ENCODE data around the gene APOOL. TPM values are rescaled to one million over a fixed set of nuclear protein-coding genes. Genes with fewer than 3 reads are reported as not detected.

APOOL gene
- total RNA-seq, 1 experiment from 2014 or later, result 15.0 TPM

DNA sequence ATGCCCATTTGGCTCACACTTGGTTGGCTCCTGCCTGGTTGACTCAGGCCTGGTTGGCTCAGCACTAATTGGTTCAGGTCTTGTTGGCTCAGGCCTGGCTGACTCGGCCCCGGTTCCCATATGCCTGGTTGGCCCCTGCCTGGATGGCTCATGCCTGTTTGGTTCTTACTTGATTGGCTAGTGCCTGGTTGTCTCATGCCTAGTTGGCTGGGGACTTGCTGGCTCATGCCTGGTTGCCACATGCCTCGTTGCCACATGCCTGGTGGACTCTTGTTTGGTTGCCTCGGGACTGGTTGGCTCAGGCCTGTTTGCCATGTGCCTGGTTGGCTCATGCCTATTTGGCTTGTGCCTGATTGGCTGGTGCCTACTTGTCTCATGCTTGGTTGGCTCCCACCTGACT, 103.7 kb downstream of the APOOL start:
- Histone ChIP-seq H3K9ac (ENCODE audit: low read length) (no peak overlapping the region), H4K20me1 (ENCODE audit: insufficient read depth, low read depth, low read length) (no peaks in the 10 kb centered on the region), H3K79me2 (ENCODE audit: low read length) (no peaks in the 10 kb centered on the region), H3K36me3 (ENCODE audit: insufficient read depth, low read length) (no peaks in the 10 kb centered on the region), H3K27ac (ENCODE audit: low read length) (no peak overlapping the region), H3K4me2 (ENCODE audit: low read depth, low read length, poor library complexity, severe bottlenecking) (no peak overlapping the region), H3K4me3 (ENCODE audit: low read length) (no peak overlapping the region), H3K4me1 (ENCODE audit: low read length) (no peaks in the 10 kb centered on the region), H3K27me3 (ENCODE audit: low read length) (no peaks in the 10 kb centered on the region), H3K9me2 (replicated peaks; ENCODE audit: insufficient read depth, low read length) (no peaks in the 10 kb centered on the region), H3K9me3 (ENCODE audit: low read length) (no peaks in the 10 kb centered on the region), H2AFZ (ENCODE audit: low read length) (no peak overlapping the region)
- no peak for DNase-seq

GRCh38 chrX:85108165-85108564, 104.5 kb downstream of the APOOL start:
- Histone ChIP-seq H4K20me1 (ENCODE audit: insufficient read depth, low read depth, low read length) (no peaks in the 10 kb centered on the region), H3K79me2 (ENCODE audit: low read length) (no peaks in the 10 kb centered on the region), H3K4me1 (ENCODE audit: low read length) (no peaks in the 10 kb centered on the region), H3K27me3 (ENCODE audit: low read length) (no peaks in the 10 kb centered on the region), H3K9ac (ENCODE audit: low read length) (no peak overlapping the region), H3K9me2 (replicated peaks; ENCODE audit: insufficient read depth, low read length) (no peaks in the 10 kb centered on the region), H3K9me3 (ENCODE audit: low read length) (no peaks in the 10 kb centered on the region), H3K36me3 (ENCODE audit: insufficient read depth, low read length) (no peaks in the 10 kb centered on the region), H2AFZ (ENCODE audit: low read length) (no peak overlapping the region), H3K27ac (ENCODE audit: low read length) (no peak overlapping the region), H3K4me3 (ENCODE audit: low read length) (no peak overlapping the region), H3K4me2 (ENCODE audit: low read depth, low read length, poor library complexity, severe bottlenecking) (no peak overlapping the region)
- no peak for DNase-seq

GRCh38 chrX:85109235-85109634, 105.6 kb downstream of the APOOL start:
- Histone ChIP-seq H3K4me2 (ENCODE audit: low read depth, low read length, poor library complexity, severe bottlenecking) (no peak overlapping the region), H3K4me1 (ENCODE audit: low read length) (no peaks in the 10 kb centered on the region), H4K20me1 (ENCODE audit: insufficient read depth, low read depth, low read length) (no peaks in the 10 kb centered on the region), H3K79me2 (ENCODE audit: low read length) (no peaks in the 10 kb centered on the region), H3K36me3 (ENCODE audit: insufficient read depth, low read length) (no peaks in the 10 kb centered on the region), H3K9me2 (replicated peaks; ENCODE audit: insufficient read depth, low read length) (no peaks in the 10 kb centered on the region), H3K9me3 (ENCODE audit: low read length) (no peaks in the 10 kb centered on the region), H3K27ac (ENCODE audit: low read length) (no peak overlapping the region), H3K9ac (ENCODE audit: low read length) (no peak overlapping the region), H2AFZ (ENCODE audit: low read length) (no peak overlapping the region), H3K4me3 (ENCODE audit: low read length) (no peak overlapping the region), H3K27me3 (ENCODE audit: low read length) (no peaks in the 10 kb centered on the region)
- peak; percentile 61 for DNase-seq

- H3K36me3 ChIP-seq (ENCODE audit: insufficient read depth, low read length), result no peaks in the 10 kb centered on the region
- no peak overlapping the region for H3K9ac ChIP-seq (ENCODE audit: low read length)
- no peaks in the 10 kb centered on the region for H3K9me3 ChIP-seq (ENCODE audit: low read length)
- DNase-seq, result peak; percentile 60
- no peaks in the 10 kb centered on the region for H3K4me1 ChIP-seq (ENCODE audit: low read length)
- no peak overlapping the region for H3K27ac ChIP-seq (ENCODE audit: low read length)
- no peak overlapping the region for H3K4me3 ChIP-seq (ENCODE audit: low read length)
- H3K27me3 ChIP-seq (ENCODE audit: low read length), result no peaks in the 10 kb centered on the region
- no peak overlapping the region for H2AFZ ChIP-seq (ENCODE audit: low read length)
- H3K4me2 ChIP-seq (ENCODE audit: low read depth, low read length, poor library complexity, severe bottlenecking), result no peak overlapping the region
- H3K79me2 ChIP-seq (ENCODE audit: low read length), result no peaks in the 10 kb centered on the region
- no peaks in the 10 kb centered on the region for H4K20me1 ChIP-seq (ENCODE audit: insufficient read depth, low read depth, low read length)
- H3K9me2 ChIP-seq (replicated peaks; ENCODE audit: insufficient read depth, low read length), result no peaks in the 10 kb centered on the region
These were observed 107.7 kb downstream of the APOOL start for GRCh38 chrX:85111347-85111746.

DNA sequence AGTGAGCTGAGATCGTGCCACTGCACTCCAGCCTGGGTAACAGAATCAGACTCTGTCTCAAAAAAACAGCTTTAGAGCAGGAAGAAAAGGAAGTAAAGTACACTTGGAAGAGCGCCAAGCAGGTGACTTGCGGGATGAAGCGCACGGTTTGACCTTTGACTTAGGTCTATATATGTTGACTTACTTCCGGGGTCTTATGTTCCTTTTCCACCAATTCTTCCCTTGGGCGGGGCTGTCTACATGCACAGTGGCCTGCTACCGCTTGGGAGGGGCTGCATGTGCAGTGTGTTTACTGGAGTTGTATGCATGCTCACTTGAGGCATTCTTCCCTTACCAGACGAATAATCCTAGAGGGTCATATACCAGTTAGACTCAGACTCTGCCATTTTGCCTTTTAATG, 108.6 kb downstream of the APOOL start:
- no peak overlapping the region for H2AFZ ChIP-seq (ENCODE audit: low read length)
- H3K9me3 ChIP-seq (ENCODE audit: low read length), result no peaks in the 10 kb centered on the region
- no peak overlapping the region for H3K4me2 ChIP-seq (ENCODE audit: low read depth, low read length, poor library complexity, severe bottlenecking)
- H3K36me3 ChIP-seq (ENCODE audit: insufficient read depth, low read length), result no peaks in the 10 kb centered on the region
- DNase-seq, result no peak
- H3K27me3 ChIP-seq (ENCODE audit: low read length), result no peaks in the 10 kb centered on the region
- H3K79me2 ChIP-seq (ENCODE audit: low read length), result no peaks in the 10 kb centered on the region
- no peaks in the 10 kb centered on the region for H3K9me2 ChIP-seq (replicated peaks; ENCODE audit: insufficient read depth, low read length)
- no peaks in the 10 kb centered on the region for H3K4me1 ChIP-seq (ENCODE audit: low read length)
- H3K27ac ChIP-seq (ENCODE audit: low read length), result no peak overlapping the region
- no peak overlapping the region for H3K4me3 ChIP-seq (ENCODE audit: low read length)
- no peak overlapping the region for H3K9ac ChIP-seq (ENCODE audit: low read length)
- no peaks in the 10 kb centered on the region for H4K20me1 ChIP-seq (ENCODE audit: insufficient read depth, low read depth, low read length)

DNA sequence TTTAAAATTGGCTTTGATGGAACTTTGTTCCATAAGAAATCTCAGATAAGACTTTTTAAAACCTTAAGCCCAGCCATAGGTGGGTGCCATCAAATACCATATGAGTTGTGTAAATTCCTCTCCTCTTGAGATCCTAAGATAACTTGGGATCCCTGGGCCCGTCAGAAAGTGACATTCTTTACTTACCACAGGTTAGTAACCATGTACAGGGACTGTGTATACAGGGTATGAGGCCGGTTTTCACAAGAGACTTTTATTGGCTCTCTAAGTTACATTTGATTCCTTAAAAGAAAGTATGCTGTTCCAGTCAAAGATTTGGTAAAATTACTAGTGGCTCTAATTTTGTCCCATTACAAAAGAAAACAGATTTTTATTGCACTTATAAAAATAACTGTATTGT, 110.1 kb downstream of the APOOL start:
- Histone ChIP-seq H3K9me2 (replicated peaks; ENCODE audit: insufficient read depth, low read length) (no peaks in the 10 kb centered on the region), H3K9ac (ENCODE audit: low read length) (no peak overlapping the region), H3K4me3 (ENCODE audit: low read length) (no peak overlapping the region), H2AFZ (ENCODE audit: low read length) (no peak overlapping the region), H3K9me3 (ENCODE audit: low read length) (no peaks in the 10 kb centered on the region), H3K4me2 (ENCODE audit: low read depth, low read length, poor library complexity, severe bottlenecking) (no peak overlapping the region), H3K79me2 (ENCODE audit: low read length) (no peaks in the 10 kb centered on the region), H3K27me3 (ENCODE audit: low read length) (no peaks in the 10 kb centered on the region), H3K36me3 (ENCODE audit: insufficient read depth, low read length) (no peaks in the 10 kb centered on the region), H3K27ac (ENCODE audit: low read length) (no peak overlapping the region), H3K4me1 (ENCODE audit: low read length) (no peaks in the 10 kb centered on the region), H4K20me1 (ENCODE audit: insufficient read depth, low read depth, low read length) (no peaks in the 10 kb centered on the region)
- no peak for DNase-seq

DNA sequence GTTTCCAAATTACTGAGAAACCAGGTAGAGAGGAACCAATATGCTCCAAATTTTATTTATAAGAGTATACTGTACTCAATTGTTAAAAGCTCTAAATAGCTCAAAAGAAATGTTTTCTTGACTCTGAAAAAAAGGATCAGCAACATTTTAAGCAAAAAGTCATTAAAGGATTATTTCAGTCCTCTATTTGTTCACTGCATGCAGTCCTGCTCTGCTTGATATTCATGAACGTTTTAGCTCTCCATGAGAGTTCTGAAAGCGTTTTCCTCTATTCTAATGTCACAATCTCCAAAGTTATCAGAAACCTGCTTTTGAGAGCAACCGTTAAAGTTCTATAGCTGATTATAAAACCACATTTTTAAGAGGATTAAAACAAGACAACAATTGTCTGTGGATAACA, 110.5 kb downstream of the APOOL start:
- H3K79me2 ChIP-seq (ENCODE audit: low read length), result no peaks in the 10 kb centered on the region
- H3K9me2 ChIP-seq (replicated peaks; ENCODE audit: insufficient read depth, low read length), result no peaks in the 10 kb centered on the region
- H3K4me1 ChIP-seq (ENCODE audit: low read length), result no peaks in the 10 kb centered on the region
- no peak overlapping the region for H3K9ac ChIP-seq (ENCODE audit: low read length)
- no peaks in the 10 kb centered on the region for H4K20me1 ChIP-seq (ENCODE audit: insufficient read depth, low read depth, low read length)
- no peak for DNase-seq
- no peak overlapping the region for H3K27ac ChIP-seq (ENCODE audit: low read length)
- H2AFZ ChIP-seq (ENCODE audit: low read length), result no peak overlapping the region
- H3K36me3 ChIP-seq (ENCODE audit: insufficient read depth, low read length), result no peaks in the 10 kb centered on the region
- H3K4me3 ChIP-seq (ENCODE audit: low read length), result no peak overlapping the region
- H3K27me3 ChIP-seq (ENCODE audit: low read length), result no peaks in the 10 kb centered on the region
- H3K9me3 ChIP-seq (ENCODE audit: low read length), result no peaks in the 10 kb centered on the region
- H3K4me2 ChIP-seq (ENCODE audit: low read depth, low read length, poor library complexity, severe bottlenecking), result no peak overlapping the region

DNA sequence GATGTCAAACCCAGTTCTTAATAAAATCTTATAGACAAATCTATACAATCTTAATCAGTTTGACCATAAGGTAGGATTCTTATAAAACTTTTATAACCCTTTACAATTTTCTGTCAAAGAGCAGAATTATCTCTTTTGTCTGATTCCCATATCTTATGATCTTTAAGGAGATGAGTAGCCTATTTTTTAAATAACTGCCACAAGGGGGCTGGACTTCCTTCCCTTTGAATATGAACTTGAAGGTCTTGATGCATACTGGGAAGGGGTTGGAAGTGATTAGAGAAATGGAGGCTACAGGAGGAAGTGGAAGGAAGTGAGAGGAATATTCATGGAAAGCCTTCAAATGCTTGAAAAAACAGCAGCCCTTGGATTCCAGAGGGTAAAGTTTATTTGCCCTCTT, 111.1 kb downstream of the APOOL start:
- no peaks in the 10 kb centered on the region for H4K20me1 ChIP-seq (ENCODE audit: insufficient read depth, low read depth, low read length)
- no peaks in the 10 kb centered on the region for H3K9me2 ChIP-seq (replicated peaks; ENCODE audit: insufficient read depth, low read length)
- no peaks in the 10 kb centered on the region for H3K27me3 ChIP-seq (ENCODE audit: low read length)
- no peaks in the 10 kb centered on the region for H3K9me3 ChIP-seq (ENCODE audit: low read length)
- no peak overlapping the region for H3K4me3 ChIP-seq (ENCODE audit: low read length)
- H3K4me1 ChIP-seq (ENCODE audit: low read length), result no peaks in the 10 kb centered on the region
- no peak overlapping the region for H3K27ac ChIP-seq (ENCODE audit: low read length)
- H3K9ac ChIP-seq (ENCODE audit: low read length), result no peak overlapping the region
- no peaks in the 10 kb centered on the region for H3K36me3 ChIP-seq (ENCODE audit: insufficient read depth, low read length)
- no peak overlapping the region for H2AFZ ChIP-seq (ENCODE audit: low read length)
- no peaks in the 10 kb centered on the region for H3K79me2 ChIP-seq (ENCODE audit: low read length)
- no peak for DNase-seq
- H3K4me2 ChIP-seq (ENCODE audit: low read depth, low read length, poor library complexity, severe bottlenecking), result no peak overlapping the region

DNA sequence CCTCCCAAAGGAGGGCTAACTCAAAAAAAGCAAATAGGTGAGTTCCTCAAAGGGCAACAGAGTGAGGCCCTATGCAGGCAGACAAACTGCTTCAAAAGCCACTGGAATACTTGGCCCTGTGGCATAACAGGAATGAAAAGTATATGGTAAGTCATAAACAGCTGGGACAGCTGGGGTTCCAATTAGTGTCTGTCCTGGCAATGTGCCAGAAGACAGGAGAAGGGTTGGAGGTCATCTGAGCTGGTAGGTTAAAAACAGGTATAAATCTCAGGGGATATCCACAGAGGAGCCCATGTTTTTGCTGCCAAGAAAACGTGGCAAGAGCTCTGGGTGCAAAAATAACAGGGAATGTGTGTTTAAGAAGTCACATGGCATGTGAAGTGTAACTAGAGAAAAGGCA, 111.6 kb downstream of the APOOL start:
- Histone ChIP-seq H3K27me3 (ENCODE audit: low read length) (no peaks in the 10 kb centered on the region), H2AFZ (ENCODE audit: low read length) (no peak overlapping the region), H3K9ac (ENCODE audit: low read length) (no peak overlapping the region)

More for the DNA sequence above, 111.6 kb downstream of the APOOL start:
- Histone ChIP-seq H4K20me1 (ENCODE audit: insufficient read depth, low read depth, low read length) (no peaks in the 10 kb centered on the region), H3K9me3 (ENCODE audit: low read length) (no peaks in the 10 kb centered on the region), H3K79me2 (ENCODE audit: low read length) (no peaks in the 10 kb centered on the region), H3K9me2 (replicated peaks; ENCODE audit: insufficient read depth, low read length) (no peaks in the 10 kb centered on the region), H3K36me3 (ENCODE audit: insufficient read depth, low read length) (no peaks in the 10 kb centered on the region), H3K27ac (ENCODE audit: low read length) (no peak overlapping the region), H3K4me1 (ENCODE audit: low read length) (no peaks in the 10 kb centered on the region), H3K4me2 (ENCODE audit: low read depth, low read length, poor library complexity, severe bottlenecking) (no peak overlapping the region), H3K4me3 (ENCODE audit: low read length) (no peak overlapping the region)
- DNase-seq, result no peak

Measured in Karpas-422 (cell line).